Stimulated activated CD4-positive, alpha-beta T cell treated with anti-CD3 and anti-CD28 coated beads, TNF-alpha, amount 100 ng/mL, for 4 hours (primary cell): Measurements from ENCODE around the gene OR5H15.
"Not testable (repeated sequence)": the region's sequence is repeated elsewhere in the genome, so short reads cannot be mapped to it uniquely, and the experiment has no call there.

Experiments used
- DNase-seq, 3 experiments: peaks; one replicate each; pipeline ENCODE4 v3.0.0-alpha.2; 2020; ENCODE audit warnings: low read depth in 3 of 3

Gene OR5H15

DNA sequence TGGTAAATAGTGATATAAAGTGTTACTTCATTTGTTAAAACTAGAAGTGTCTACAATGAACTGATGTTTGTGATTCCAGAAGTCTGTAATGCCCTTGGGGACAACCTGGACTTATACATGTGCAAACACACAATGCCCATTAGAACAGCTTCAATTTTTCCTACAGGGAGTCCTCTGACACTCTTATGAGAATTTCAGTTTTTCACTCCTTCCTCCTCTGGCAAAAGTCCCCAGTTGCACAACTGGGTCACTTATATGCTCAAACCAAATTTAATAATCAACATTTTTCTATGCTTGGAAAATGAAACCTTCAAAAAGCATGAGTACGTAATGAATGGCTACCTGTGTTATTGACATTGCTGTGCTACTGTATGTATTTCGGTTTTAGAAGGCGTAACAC is at the start of gene OR5H15:
TSS of gene OR5H15 (plus strand) at position 301 of the 400 bp plus-strand sequence. CDS start 2,004 bp downstream, outside the sequence.
- DNase-seq = no peak

DNA sequence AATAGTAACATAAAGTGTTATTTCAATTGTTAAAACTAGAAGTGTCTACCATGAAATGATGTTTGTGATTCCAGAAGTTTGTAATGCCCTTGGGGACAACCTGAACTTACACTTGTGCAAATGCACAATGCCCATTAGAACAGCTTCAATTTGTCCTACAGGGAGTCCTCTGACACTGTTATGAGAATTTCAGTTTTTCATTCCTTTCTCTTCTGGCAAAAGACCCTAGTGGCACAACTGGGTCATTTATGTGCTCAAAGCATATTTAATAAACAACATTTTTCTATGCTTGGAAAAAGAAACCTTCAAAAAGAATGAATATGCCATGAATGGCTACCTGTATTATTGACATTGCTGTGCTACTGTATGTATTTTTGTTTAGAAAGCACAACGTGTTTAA is 36.1 kb upstream of the OR5H15 start, which contains the start of gene OR5H1:
TSS of gene OR5H1 (plus strand) at position 301 of the 400 bp plus-strand sequence. CDS start 1,977 bp downstream, outside the sequence.
- DNase-seq = no peak

DNA sequence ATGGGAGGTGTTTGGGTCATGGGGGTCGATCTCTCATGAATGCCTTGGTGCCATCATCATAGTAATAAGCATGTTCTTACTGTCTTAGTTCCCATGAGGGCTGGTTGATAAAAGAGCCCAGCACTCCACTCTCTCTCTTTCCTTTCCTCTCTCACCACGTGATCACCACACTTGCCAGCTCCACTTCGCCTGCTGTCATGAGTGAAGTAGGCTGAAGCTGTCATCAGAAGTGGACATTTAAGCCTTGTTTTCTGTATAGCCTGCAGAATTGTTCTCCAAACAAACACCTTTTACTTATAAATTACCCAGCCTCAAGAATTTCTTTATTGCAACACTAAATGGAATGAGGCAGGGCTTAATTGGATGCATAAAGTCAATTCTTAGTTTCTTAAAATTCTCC is 29.9 kb upstream of the OR5H15 start:
- no peak for DNase-seq

DNA sequence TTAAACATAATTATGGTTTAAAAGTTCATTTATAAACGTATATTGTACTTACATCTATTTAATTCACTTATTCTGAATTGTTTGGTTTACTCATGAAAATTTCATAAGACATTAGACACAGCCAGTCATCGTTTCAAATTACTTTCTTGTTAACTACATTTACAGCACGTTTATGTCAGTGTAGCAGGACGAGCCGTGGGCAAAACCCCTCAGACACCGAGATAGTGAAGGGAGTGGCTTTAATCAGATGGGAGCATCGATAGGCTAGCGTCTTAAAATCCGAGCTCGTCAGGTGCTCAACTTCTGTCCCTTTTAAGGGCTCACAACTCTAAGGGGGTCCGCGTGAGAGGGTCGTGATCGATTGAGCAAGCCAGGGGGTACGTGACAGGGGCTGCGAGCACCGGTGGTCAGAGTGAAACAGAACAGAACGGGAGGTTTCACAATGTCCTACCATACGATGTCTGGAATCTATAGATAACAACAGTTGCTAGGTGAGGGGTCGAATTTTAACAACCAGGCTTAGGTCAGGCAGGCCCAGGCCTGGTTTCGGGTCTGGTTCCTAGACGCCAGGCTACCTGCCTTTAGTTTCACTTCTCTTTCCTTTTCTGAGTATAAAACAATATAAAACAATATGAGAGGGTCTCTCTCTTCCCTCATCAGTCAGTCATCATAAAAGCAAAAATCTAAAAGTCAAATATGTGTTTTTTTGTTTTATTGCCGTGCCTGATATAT is 28.5 kb upstream of the OR5H15 start:
- not testable (repeated sequence) for DNase-seq

DNA sequence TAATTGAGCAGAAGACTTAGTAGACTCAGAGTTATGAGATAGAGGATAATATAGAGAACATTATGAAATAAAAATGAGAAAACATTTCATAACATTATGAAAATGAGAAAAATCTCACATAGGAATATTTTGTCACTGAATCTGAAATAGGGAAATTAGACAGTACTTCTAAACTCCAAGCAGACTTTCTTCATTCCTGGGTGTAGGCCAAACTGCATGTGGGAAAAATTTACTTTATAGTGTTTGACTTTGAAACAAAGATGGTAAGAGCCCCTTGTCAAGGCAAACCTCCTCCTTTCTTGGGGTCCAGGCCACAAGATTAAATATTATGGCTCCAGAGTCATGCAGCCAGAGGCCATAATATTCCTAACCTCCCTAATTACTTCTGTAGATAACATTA is 26.0 kb upstream of the OR5H15 start:
- no peak for DNase-seq

DNA sequence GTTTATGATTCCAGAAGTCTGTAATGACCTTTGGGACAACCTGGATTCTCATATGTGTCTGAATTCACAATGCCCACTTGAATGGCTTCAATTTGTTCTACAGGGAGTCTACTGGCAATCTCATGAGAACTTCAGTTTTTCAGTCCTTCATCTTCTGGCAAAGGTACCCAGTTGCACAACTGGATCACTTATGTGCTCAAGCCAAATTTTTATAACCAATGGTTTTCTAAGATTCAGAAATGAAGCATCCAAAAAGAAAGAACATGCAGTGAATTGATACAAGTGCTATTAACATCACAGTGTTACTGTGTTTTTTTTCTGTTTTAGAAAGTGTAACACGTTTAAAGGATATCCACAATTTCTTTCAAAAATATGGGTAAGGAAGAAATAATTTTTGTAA is 19.3 kb upstream of the OR5H15 start, which contains the start of gene OR5H14:
TSS of gene OR5H14 (plus strand) at position 301 of the 400 bp plus-strand sequence. CDS start 1,907 bp downstream, outside the sequence.
- no peak for DNase-seq

DNA sequence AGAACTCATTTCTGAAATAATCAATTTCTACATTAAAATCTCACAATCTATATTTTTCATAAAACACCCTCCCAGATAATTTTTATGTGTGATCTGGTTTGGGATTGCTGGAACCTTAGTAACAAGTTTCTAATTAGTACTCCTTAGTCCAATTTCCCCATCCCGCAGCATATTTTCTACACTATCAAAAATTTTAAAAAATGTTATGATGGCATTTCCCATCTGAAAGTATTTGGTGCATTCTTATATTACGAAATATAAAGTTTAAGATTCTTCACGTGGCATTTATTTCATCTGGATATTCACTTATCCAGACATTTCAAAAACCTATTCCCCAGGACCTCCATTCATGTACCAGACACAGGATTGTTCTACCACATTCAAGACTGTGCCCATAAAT is 17.7 kb upstream of the OR5H15 start:
- DNase-seq = no peak

DNA sequence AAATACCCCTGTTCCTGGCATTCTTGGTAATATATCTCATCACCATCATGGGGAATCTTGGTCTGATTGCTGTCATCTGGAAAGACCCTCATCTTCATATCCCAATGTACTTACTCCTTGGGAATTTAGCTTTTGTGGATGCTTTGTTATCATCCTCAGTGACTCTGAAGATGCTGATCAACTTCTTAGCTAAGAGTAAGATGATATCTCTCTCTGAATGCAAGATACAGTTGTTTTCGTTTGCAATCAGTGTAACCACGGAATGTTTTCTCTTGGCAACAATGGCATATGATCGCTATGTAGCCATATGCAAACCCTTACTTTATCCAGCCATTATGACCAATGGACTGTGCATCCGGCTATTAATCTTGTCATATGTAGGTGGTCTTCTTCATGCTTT is 17.0 kb upstream of the OR5H15 start:
- DNase-seq = not testable (repeated sequence)

DNA sequence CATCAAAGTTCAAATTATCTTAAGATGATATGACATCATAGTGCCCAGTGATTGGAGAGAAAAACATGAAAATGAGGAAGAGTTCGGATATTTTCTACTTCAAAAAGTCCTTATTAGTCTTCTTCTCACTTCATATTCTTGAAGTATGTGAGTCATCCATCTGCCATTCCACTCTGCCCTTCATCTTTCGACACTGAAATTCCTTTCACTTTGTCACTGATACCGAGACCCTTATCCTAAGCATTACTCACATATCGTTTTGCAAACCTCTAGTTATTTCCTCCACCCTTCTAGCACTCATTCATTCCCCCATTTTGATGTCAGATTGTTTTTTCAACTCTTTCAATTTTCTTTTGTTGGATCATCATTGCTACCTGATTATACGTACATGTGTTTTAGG is 15.3 kb upstream of the OR5H15 start:
- no peak for DNase-seq

DNA sequence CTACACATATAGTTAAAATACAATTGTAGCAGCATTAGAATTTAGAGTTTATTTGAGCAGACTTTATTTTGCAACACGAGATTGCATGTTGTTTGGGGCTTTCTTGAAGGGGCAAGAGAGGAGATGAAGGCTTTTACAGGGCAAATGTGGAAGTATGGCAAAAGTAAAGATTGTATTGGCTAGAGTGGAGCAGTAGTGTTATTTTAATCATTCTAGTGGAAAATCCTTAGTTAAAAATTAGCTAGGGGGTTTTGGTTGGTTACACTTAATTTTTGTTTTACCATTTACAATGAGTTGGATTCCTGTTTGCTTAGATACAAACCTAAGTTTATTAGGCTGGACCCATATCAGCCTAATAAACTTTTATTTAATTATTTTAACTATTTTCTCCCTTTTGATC is 4.6 kb downstream of the OR5H15 start:
- DNase-seq = no peak

DNA sequence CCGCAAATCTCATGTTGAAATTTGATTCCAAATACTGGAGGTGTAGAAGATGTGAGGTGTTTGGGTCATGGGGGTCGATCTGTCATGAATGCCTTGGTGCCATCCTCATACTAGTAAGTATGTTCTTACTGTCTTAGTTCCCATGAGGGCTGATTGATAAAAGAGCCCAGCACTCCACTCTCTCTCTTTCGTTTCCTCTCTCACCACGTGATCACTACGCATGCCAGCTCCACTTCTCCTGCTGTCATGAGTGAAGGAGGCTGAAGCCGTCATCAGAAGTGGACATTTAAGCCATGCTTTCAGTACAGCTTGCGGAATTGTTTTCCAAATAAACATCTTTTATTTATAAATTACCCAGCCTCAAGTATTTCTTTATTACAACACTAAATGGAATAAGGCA is 6.1 kb downstream of the OR5H15 start:
- DNase-seq = no peak

DNA sequence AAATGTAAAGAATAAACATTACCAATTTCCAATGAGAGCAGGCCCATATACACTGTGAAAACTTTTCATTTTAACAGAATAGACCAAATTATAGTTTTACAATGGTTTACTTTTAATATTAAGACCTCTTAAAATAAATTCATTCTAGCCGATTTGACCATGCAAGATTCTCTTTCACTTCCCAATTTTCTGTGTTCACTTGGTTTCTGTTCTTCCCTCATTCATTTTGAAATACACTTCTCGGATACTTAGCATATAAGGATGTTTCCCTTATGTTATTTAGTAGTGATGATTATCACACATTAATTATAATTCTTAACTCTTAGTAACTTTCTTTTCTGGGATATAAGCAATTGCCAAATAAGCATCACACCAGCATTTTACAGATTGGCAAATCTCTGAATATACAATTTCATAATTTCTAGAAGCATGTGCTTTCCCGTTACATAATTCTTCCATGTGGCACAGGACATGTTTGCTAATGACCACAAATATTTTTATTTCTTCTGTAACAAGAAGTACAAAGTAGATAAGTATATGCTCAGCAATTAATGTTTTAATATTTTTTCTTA is 13.9 kb downstream of the OR5H15 start:
- no peak for DNase-seq

DNA sequence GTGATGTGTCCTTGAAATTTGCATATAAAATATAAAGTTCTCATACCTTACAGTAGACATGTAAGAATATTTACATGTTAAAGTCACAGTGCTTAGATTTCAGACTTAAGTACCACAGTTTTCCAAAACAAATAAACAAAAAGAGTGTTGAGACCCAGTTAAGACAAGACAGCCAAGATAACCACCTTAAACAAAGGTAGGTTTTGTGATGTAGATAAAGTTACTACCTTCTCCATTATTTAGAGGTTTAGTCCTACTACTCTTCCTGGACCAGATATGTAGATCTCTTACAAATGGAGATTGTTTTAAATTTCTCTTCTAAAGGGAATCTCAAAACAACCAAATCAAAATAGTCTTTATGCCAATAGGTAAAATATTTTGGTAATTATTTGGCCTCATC is 15.7 kb downstream of the OR5H15 start:
- DNase-seq = no peak

DNA sequence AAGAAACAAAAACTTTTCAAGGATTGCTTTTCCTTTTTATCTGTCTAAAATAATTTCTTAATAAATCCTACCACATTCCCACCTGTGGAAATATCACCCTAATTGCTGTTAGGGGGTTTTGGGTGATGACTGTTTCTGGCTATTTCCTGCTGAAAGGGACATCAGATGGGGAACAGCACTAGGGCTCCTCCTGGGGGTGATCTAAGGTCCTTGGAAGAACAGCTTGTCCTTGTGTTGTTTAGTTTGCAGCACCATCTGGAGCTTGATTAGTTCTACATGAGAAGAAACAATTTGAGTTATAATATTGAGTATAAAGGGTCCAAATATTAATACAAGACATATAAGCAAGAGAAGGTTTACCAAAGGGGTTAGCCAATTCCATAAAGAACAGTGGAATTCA is 18.7 kb downstream of the OR5H15 start:
- DNase-seq = no peak

DNA sequence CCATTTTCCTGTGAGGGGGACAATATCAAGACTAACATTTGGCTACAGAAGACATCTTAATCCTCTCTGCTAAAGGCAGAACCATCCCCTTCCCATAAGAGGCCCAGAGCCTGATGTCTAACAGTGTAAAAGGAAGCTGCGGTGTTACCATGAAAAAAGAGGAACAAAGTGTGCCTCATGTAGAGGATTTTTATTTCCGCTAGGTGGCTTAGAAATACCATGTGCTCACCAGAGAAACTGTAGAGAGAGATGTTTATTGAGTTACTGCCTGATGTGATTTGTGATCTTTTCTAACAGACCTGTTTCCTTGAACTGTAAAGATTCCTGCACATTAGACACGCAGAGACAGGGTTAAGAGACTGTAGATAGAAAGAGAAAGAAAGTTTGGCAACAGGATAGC is 22.0 kb downstream of the OR5H15 start:
- DNase-seq = no peak

DNA sequence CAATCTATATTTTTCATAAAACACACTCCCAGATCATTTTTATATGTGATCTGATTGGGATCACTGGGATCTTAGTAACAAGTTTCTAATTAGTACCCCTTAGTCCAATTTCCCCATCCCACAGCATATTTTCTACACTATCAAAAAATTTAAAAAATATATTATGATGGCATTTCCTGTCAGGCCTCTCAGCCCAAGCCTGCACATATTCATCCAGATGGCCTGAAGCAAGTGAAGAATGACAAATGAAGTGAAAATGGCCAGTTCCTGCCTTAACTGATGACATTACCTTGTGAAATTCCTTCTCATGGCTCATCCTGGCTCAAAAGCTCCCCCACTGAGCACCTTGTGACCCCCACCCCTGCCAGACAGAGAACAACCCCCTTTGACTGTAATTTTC is 24.4 kb downstream of the OR5H15 start:
- not testable (repeated sequence) for DNase-seq

DNA sequence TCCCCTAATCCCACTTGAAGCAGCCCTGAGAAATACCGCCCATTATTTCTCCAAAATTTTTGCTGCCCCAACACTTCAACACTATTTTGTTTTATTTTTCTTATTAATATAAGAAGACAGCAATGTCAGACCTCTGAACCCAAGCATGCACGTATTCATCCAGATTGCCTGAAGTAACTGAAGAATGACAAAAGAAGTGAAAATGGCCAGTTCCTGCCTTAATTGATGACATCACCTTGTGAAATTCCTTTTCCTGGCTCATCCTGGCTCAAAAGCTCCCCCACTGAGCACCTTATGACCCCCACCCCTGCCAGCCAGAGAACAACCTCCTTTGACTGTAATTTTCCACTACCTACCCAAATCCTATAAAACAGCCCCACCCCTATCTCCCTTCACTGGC is 29.8 kb downstream of the OR5H15 start:
- not testable (repeated sequence) for DNase-seq

DNA sequence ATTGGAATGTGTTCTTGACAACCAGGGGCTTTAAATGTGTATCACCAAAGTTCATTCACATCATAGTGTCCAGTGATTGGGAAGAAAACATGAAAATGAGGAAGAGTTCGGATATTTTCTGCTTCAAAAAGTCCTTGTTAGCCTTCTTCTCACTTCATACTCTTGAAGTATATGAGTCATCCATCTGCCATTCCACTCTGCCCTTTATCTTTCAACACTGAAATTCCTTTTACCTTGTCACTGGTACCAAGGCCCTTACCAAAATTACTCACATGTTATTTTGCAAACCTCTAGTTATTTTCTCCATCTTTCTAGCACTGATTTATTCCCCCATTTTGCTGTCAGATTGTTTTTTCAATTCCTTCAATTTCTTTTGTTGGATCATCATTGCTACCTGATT is 32.5 kb downstream of the OR5H15 start:
- DNase-seq = no peak

DNA sequence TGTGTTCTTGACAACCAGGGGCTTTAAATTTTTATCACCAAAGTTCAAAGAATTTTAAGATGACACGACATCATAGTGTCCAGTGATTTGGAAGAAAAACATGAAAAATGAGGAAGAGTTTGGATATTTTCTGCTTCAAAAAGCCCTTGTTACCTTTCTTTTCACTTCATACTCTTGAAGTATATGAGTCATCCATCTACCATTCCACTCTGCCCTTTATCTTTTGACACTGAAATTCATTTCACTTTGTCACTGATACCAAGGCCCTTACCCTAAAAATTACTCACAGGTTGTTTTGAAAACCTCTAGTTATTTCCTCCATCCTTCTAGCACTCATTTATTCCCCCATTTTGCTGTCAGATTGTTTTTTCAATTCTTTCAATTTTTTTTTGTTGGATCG is 42.7 kb downstream of the OR5H15 start:
- DNase-seq = no peak

DNA sequence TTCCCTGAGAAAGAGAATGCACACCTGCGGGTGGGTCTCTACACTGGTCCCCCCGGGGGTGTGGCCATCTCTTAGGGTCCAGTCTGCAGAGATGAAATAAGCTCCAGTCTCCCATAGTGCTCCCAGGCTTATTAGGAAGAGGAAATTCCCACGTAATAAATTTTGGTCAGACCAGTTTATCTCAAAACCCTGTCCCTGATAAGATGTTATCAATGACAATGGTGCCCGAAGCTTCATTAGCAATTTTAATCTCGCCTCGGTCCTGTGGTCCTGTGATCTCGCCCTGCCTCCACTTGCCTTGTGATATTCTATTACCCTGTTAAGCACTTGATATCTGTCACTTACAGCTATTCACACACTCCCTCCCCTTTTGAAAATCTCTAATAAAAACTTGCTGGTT is 46.8 kb downstream of the OR5H15 start:
- no peak for DNase-seq

DNA sequence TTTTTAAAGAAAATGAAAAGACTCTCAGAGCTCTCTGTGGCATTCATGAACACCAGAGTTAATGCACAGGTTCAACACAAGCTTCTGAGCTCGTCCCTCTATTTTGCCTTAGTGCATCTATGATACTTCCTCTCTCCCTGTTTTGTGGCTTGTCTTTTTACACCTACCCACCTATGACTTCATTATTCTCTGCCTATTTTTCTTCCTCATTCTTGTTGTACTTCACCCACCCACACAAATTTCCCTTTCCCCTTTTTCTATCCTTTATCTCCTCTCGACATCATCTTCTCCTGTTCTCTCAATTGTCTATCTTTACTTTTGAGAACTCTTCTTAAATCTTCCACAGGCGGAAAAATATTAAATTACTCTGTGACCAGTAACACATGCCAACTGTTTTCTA is 48.6 kb downstream of the OR5H15 start:
- DNase-seq = no peak
